AG04450 (cell line): ENCODE measurements around the gene MC1R. TPM values are rescaled to one million over a fixed set of nuclear protein-coding genes. Genes with fewer than 3 reads are reported as not detected.

Experiments
- CTCF ChIA-PET: fragments of 300-600, 350-600 bp; formaldehyde crosslinking; extraction: SDS; loops from one replicate; lab custom pipeline; 2022; ENCODE audit warnings: antibody characterized with exemption, inconsistent platforms; lab: Charles Lee
- POLR2A ChIA-PET: fragments of 350-600 bp; formaldehyde crosslinking; extraction: SDS; loops from one replicate; lab custom pipeline; 2021; ENCODE audit warnings: antibody characterized with exemption, inconsistent platforms; lab: Yijun Ruan, JAX
- DNase-seq: peaks from one replicate; pipeline ENCODE4 v3.0.0-alpha.2; 2011; ENCODE audit warnings: low read depth, low spot score
- H3K27ac ChIP-seq: one replicate; pipeline ENCODE4 v1.5.1; 2012; ENCODE audit warnings: low read depth, low read length, control low read depth
- H3K27me3 ChIP-seq: one replicate; pipeline ENCODE4 v1.6.0; 2012; ENCODE audit warnings: low read length; ENCODE audit not compliant: control insufficient read depth, insufficient read depth
- H3K4me3 ChIP-seq: 2 replicates; pipeline ENCODE4 v1.5.1; 2011; ENCODE audit warnings: mild to moderate bottlenecking, low read depth, low read length, control low read depth
- H3K9me3 ChIP-seq: 2 replicates; pipeline ENCODE4 v1.5.1; 2012; ENCODE audit warnings: low read length; ENCODE audit not compliant: control insufficient read depth, insufficient read depth
- CTCF ChIP-seq: IDR thresholded peaks from 2 replicates; pipeline ENCODE4 v1.5.1; 2011; ENCODE audit warnings: low read depth, low read length, control low read depth, inconsistent platforms
- polyA plus RNA-seq: library from polyadenylated mRNA; depleted of rRNA; stranded (reverse); fragments of >200 nt; gene quantifications from 2 replicates; pipeline ENCODE4 v1.2.3, GENCODE V29; 2011

MC1R gene
- polyA plus RNA-seq, 1 experiment = 3.9 TPM

GRCh38 chr16:89881368-89881730 lies 37.3 kb upstream of the MC1R start:
- Histone ChIP-seq H3K9me3 (no peaks in the 10 kb centered on the region), H3K27me3 (no peaks in the 10 kb centered on the region), H3K27ac (no peak overlapping the region), H3K4me3 (no peak overlapping the region)
- no peak for DNase-seq
- ChIA-PET CTCF (interaction anchor here (1.7 kb wide), 1 partner anchor 29 kb away, joined by 4 read pairs; no protein-coding TSS in a partner anchor), POLR2A (interaction anchor here (0.7 kb wide), 1 partner anchor 8 kb away, joined by 3 read pairs; the partner anchor contains the start of gene TCF25)
- no peak for TF ChIP-seq CTCF

- H3K4me3 ChIP-seq = no peak overlapping the region
- no peaks in the 10 kb centered on the region for H3K9me3 ChIP-seq
- TF ChIP-seq CTCF = no peak
- no peaks in the 10 kb centered on the region for H3K27me3 ChIP-seq
- POLR2A ChIA-PET = no interaction called here
- CTCF ChIA-PET = interaction anchor here (0.9 kb wide), 1 partner anchor 26 kb away, joined by 3 read pairs; no protein-coding TSS in a partner anchor
- no peak overlapping the region for H3K27ac ChIP-seq
- DNase-seq = no peak
Measured at GRCh38 chr16:89883346-89884040, 35.2 kb upstream of the MC1R start.

GRCh38 chr16:89884041-89884421 lies 34.6 kb upstream of the MC1R start:
- no peak for TF ChIP-seq CTCF
- no peaks in the 10 kb centered on the region for H3K27me3 ChIP-seq
- ChIA-PET POLR2A (no interaction called here), CTCF (interaction anchor here (0.9 kb wide), 1 partner anchor 26 kb away, joined by 3 read pairs; no protein-coding TSS in a partner anchor)
- H3K9me3 ChIP-seq = no peaks in the 10 kb centered on the region
- no peak overlapping the region for H3K27ac ChIP-seq
- no peak overlapping the region for H3K4me3 ChIP-seq
- DNase-seq = no peak

GRCh38 chr16:89887243-89887642 lies 31.4 kb upstream of the MC1R start:
- DNase-seq = no peak
- POLR2A ChIA-PET = interaction anchor here (0.6 to 1.2 kb wide), 4 partner anchors 13 to 174 kb away, joined by 3 to 5 read pairs (median 3); no protein-coding TSS in a partner anchor
- TF ChIP-seq CTCF = no peak
- CTCF ChIA-PET = no interaction called here
- H3K4me3 ChIP-seq = no peak overlapping the region
- H3K9me3 ChIP-seq = no peaks in the 10 kb centered on the region
- H3K27me3 ChIP-seq = no peaks in the 10 kb centered on the region
- no peak overlapping the region for H3K27ac ChIP-seq

- no peaks in the 10 kb centered on the region; the same call in 1 of the 2 replicates for H3K9me3 ChIP-seq
- H3K27ac ChIP-seq = no peak overlapping the region
- POLR2A ChIA-PET = interaction anchor here (1.5 kb wide), 1 partner anchor 32 kb away, joined by 3 read pairs; no protein-coding TSS in a partner anchor
- no peak for TF ChIP-seq CTCF
- no peak for DNase-seq
- no peak overlapping the region for H3K4me3 ChIP-seq
- no peaks in the 10 kb centered on the region for H3K27me3 ChIP-seq
- CTCF ChIA-PET = no interaction called here
Measured at GRCh38 chr16:89890200-89890599, 28.5 kb upstream of the MC1R start.
